Tibial artery (tissue), 4 donors: Measurements from ENCODE around the gene CCDC159.
A peak's percentile ranks its signal among the peaks of the same experiment; 100 is the strongest.

ENCODE experiments used
- DNase-seq, 2 donors: peaks; one replicate each; pipeline ENCODE4 v3.0.0-alpha.2; 2019
- H3K27ac ChIP-seq, 2 donors: fragments of 200-600 bp; sonication (generic) in 1 of 2; 1 replicate in 1 of 2; 2 replicates in 1 of 2; pipeline ENCODE4 v1.5.1; 2018 to 2019; ENCODE audit warnings: mild to moderate bottlenecking in 1 of 2
- H3K27me3 ChIP-seq, 2 donors: fragments of 200-600 bp; sonication (generic) in 1 of 2; one replicate each; pipeline versions ENCODE4 v1.5.1 to v1.6.0; 2016 to 2019
- H3K36me3 ChIP-seq, 3 donors: fragments of 200-600 bp; sonication (generic) in 2 of 3; one replicate each; pipeline ENCODE4 v1.5.1; 2016 to 2019; ENCODE audit warnings: mild to moderate bottlenecking in 2 of 3
- H3K4me1 ChIP-seq, 4 donors: fragments of 200-600 bp; sonication (generic) in 2 of 4; 1 replicate in 3 of 4; 2 replicates in 1 of 4; pipeline ENCODE4 v1.5.1; 2016 to 2019
- H3K4me3 ChIP-seq, 2 donors: fragments of 200-600 bp; sonication (generic) in 1 of 2; 1 replicate in 1 of 2; 2 replicates in 1 of 2; pipeline ENCODE4 v1.5.1; 2018 to 2019; ENCODE audit warnings: mild to moderate bottlenecking in 2 of 2
- H3K9me3 ChIP-seq, 3 donors: fragments of 200-600 bp; sonication (generic) in 1 of 3; one replicate each; pipeline ENCODE4 v1.5.1; 2016 to 2019
- CTCF ChIP-seq, 2 experiments: fragments of 200-600 bp in 1 of 2; fragments of 450-650 bp in 1 of 2; IDR thresholded peaks; one replicate each; pipeline ENCODE4 v1.5.1; 2017 to 2019; ENCODE audit warnings: antibody characterized with exemption in 2 of 2, mild to moderate bottlenecking in 1 of 2, moderate library complexity in 1 of 2
- intact Hi-C: fragments of 100-400 bp; cut with DNase I; formaldehyde crosslinking; loops from one replicate; pipeline ENCODE4 v1.15.0; 2023; ENCODE audit warnings: low total_unique reads

Gene CCDC159

GRCh38 chr19:11379857-11380350 is 33.6 kb downstream of the CCDC159 start:
- intact Hi-C loops = loop anchor here (5.0 to 10.0 kb wide), 3 partner anchors 33 to 85 kb away; partner anchors contain the start of genes CCDC159, TMEM205 and TSPAN16
- peaks cover 0 to 7% (median 0%) of the 10 kb centered on the region in 3 donors for H3K36me3 ChIP-seq
- peaks cover 0 to 81% (median 68%) of the 10 kb centered on the region in 4 donors for H3K4me1 ChIP-seq
- no peak for TF ChIP-seq CTCF (IDR thresholded peaks at IDR 0.05)
- no peaks in the 10 kb centered on the region for H3K9me3 ChIP-seq
- no peak overlapping the region for H3K4me3 ChIP-seq
- peak overlapping the region; percentile 85 to 88 for H3K27ac ChIP-seq
- DNase-seq = no peak
- peaks cover 0 to 25% of the 10 kb centered on the region in 2 donors for H3K27me3 ChIP-seq

GRCh38 chr19:11380653-11381537 is 34.6 kb downstream of the CCDC159 start:
- peak overlapping the region; percentile 85 to 88 for H3K27ac ChIP-seq
- peak overlapping the region; percentile 63 to 78 for H3K4me3 ChIP-seq
- peaks cover 0 to 25% of the 10 kb centered on the region in 2 donors for H3K27me3 ChIP-seq
- H3K4me1 ChIP-seq = peaks cover 0 to 75% (median 62%) of the 10 kb centered on the region in 4 donors
- no peaks in the 10 kb centered on the region for H3K9me3 ChIP-seq
- peak; percentile 96 to 98 for DNase-seq
- TF ChIP-seq CTCF (IDR thresholded peaks at IDR 0.05) = peak; percentile 68 to 72
- intact Hi-C loops = loop anchor here (5.0 kb wide), 1 partner anchor 34 kb away; the partner anchor contains the start of genes CCDC159 and TMEM205
- H3K36me3 ChIP-seq = peaks cover 0 to 7% (median 0%) of the 10 kb centered on the region in 3 donors

GRCh38 chr19:11382898-11383705 is 36.8 kb downstream of the CCDC159 start:
- Histone ChIP-seq H3K27me3 (peaks cover 0 to 25% of the 10 kb centered on the region in 2 donors), H3K4me1 (peaks cover 0 to 53% (median 47%) of the 10 kb centered on the region in 4 donors), H3K36me3 (peaks cover 0 to 4% (median 0%) of the 10 kb centered on the region in 3 donors), H3K4me3 (peak overlapping the region; percentile 25 to 35), H3K27ac (no peak overlapping the region), H3K9me3 (no peaks in the 10 kb centered on the region)
- intact Hi-C loops = loop anchor here (2.0 to 5.0 kb wide), 2 partner anchors 36 to 38 kb away; partner anchors contain the start of genes CCDC159 and TMEM205
- DNase-seq = peak; percentile 39 to 73
- peak; percentile 31 to 41 for TF ChIP-seq CTCF (IDR thresholded peaks at IDR 0.05)

GRCh38 chr19:11383706-11384048 is 37.4 kb downstream of the CCDC159 start:
- H3K9me3 ChIP-seq = no peaks in the 10 kb centered on the region
- no peak for DNase-seq
- H3K36me3 ChIP-seq = no peaks in the 10 kb centered on the region
- H3K27ac ChIP-seq = no peak overlapping the region
- TF ChIP-seq CTCF (IDR thresholded peaks at IDR 0.05) = no peak
- H3K4me3 ChIP-seq = peak overlapping the region; percentile 25 to 35
- H3K27me3 ChIP-seq = peaks cover 0 to 25% of the 10 kb centered on the region in 2 donors
- intact Hi-C loops = loop anchor here (2.0 to 5.0 kb wide), 2 partner anchors 36 to 37 kb away; partner anchors contain the start of genes CCDC159 and TMEM205
- peaks cover 0 to 48% (median 41%) of the 10 kb centered on the region in 4 donors for H3K4me1 ChIP-seq

- Histone ChIP-seq H3K27ac (no peak overlapping the region), H3K27me3 (peaks cover 0 to 25% of the 10 kb centered on the region in 2 donors), H3K4me3 (no peak overlapping the region), H3K36me3 (no peaks in the 10 kb centered on the region), H3K4me1 (peaks cover 0 to 42% (median 36%) of the 10 kb centered on the region in 4 donors), H3K9me3 (no peaks in the 10 kb centered on the region)
- intact Hi-C loops = loop anchor here (5.0 kb wide), 1 partner anchor 37 kb away; the partner anchor contains the start of genes CCDC159 and TMEM205
- DNase-seq = no peak
- TF ChIP-seq CTCF (IDR thresholded peaks at IDR 0.05) = no peak
These were observed 38.4 kb downstream of the CCDC159 start for GRCh38 chr19:11384778-11385129.
